Nucleus accumbens (tissue), 56 donors: ENCODE results near the gene KLHDC8B.
A peak's percentile ranks its signal among the peaks of the same experiment; 100 is the strongest.
"Not testable (repeated sequence)": the region's sequence is repeated elsewhere in the genome, so short reads cannot be mapped to it uniquely, and the experiment has no call there.

Source experiments
- DNase-seq, 56 donors: peaks; one replicate each; lab custom pipeline; 2025; lab: John Stamatoyannopoulos, UW

The KLHDC8B gene

GRCh38 chr3:49180116-49180515 lies 8.7 kb downstream of the KLHDC8B start:
- no peak for DNase-seq

GRCh38 chr3:49181351-49181750 lies 10.0 kb downstream of the KLHDC8B start:
- no peak for DNase-seq

- DNase-seq, result no peak
These were observed 11.3 kb downstream of the KLHDC8B start for GRCh38 chr3:49182682-49183081.

- DNase-seq, result no peak
These were observed 12.5 kb downstream of the KLHDC8B start for GRCh38 chr3:49183873-49184272.

GRCh38 chr3:49191741-49192140 lies 20.3 kb downstream of the KLHDC8B start:
- no peak for DNase-seq

- no peak for DNase-seq
These were observed 26.8 kb downstream of the KLHDC8B start for GRCh38 chr3:49198161-49198560.

GRCh38 chr3:49198611-49199230 lies 27.3 kb downstream of the KLHDC8B start:
- DNase-seq, result no peak

- peak in 37 of 56 donors; percentile 2 to 82 (median 26) for DNase-seq
These were observed 28.0 kb downstream of the KLHDC8B start for GRCh38 chr3:49199239-49199899.

GRCh38 chr3:49199900-49200281 lies 28.5 kb downstream of the KLHDC8B start:
- DNase-seq, result no peak

GRCh38 chr3:49213541-49213943 lies 42.1 kb downstream of the KLHDC8B start:
- no peak for DNase-seq

- no peak for DNase-seq
These were observed 42.6 kb downstream of the KLHDC8B start for GRCh38 chr3:49213998-49214397.

- not testable (repeated sequence) for DNase-seq
These were observed 45.3 kb downstream of the KLHDC8B start for GRCh38 chr3:49216687-49217086.

- not testable (repeated sequence) for DNase-seq
These were observed 45.7 kb downstream of the KLHDC8B start for GRCh38 chr3:49217108-49217507.

- DNase-seq, result peak in 5 of 56 donors; percentile 2 to 13 (median 6)
These were observed 46.5 kb downstream of the KLHDC8B start for GRCh38 chr3:49217688-49218470.

- peak in 5 of 56 donors; percentile 4 to 24 (median 10) for DNase-seq
These were observed 47.1 kb downstream of the KLHDC8B start for GRCh38 chr3:49218471-49218989.

GRCh38 chr3:49219132-49219531 lies 47.7 kb downstream of the KLHDC8B start:
- DNase-seq, result no peak

GRCh38 chr3:49220985-49221563 lies 49.7 kb downstream of the KLHDC8B start:
- DNase-seq, result not testable (repeated sequence)

GRCh38 chr3:49222002-49222401 lies 50.6 kb downstream of the KLHDC8B start:
- no peak for DNase-seq
